GM10266 (cell line): ENCODE data around the gene SCGB2B2.
"Not testable (repeated sequence)": the region's sequence is repeated elsewhere in the genome, so short reads cannot be mapped to it uniquely, and the experiment has no call there.

Experiments
- DNase-seq: peaks from one replicate; pipeline ENCODE4 v3.0.0; 2012; ENCODE audit errors: extremely low spot score
- CTCF ChIP-seq: IDR thresholded peaks from 2 replicates; pipeline ENCODE4 v1.5.1; 2012; ENCODE audit warnings: mild to moderate bottlenecking, low read depth; ENCODE audit not compliant: control insufficient read depth, insufficient read depth; ENCODE audit errors: missing control alignments

SCGB2B2 gene

GRCh38 chr19:34707661-34708060 lies 30.7 kb upstream of the SCGB2B2 start:
- no peak for DNase-seq
- no peak for TF ChIP-seq CTCF

- TF ChIP-seq CTCF, result no peak
- no peak for DNase-seq
These were observed 15.6 kb upstream of the SCGB2B2 start for GRCh38 chr19:34692549-34692948.

GRCh38 chr19:34690372-34690771 lies 13.4 kb upstream of the SCGB2B2 start:
- no peak for TF ChIP-seq CTCF
- no peak for DNase-seq

- TF ChIP-seq CTCF, result no peak
- no peak for DNase-seq
These were observed 11.6 kb upstream of the SCGB2B2 start for GRCh38 chr19:34688592-34688991.

- no peak for TF ChIP-seq CTCF
- no peak for DNase-seq
These were observed 10.4 kb upstream of the SCGB2B2 start for GRCh38 chr19:34687348-34687747.

- no peak for TF ChIP-seq CTCF
- DNase-seq, result no peak
These were observed 9.5 kb upstream of the SCGB2B2 start for GRCh38 chr19:34686455-34686854.

- DNase-seq, result not testable (repeated sequence)
These were observed 8.3 kb upstream of the SCGB2B2 start for GRCh38 chr19:34685266-34685665.

GRCh38 chr19:34681478-34681877 lies 4.5 kb upstream of the SCGB2B2 start:
- no peak for DNase-seq
- TF ChIP-seq CTCF, result no peak
